HG03565 (cell line): ENCODE results near the gene AGPAT3.

ENCODE experiments used
- ATAC-seq: cut with Tn5 transposase; IDR thresholded peaks from one replicate; pipeline ENCODE4 v1.9.1; 2021; ENCODE audit warnings: mild to moderate bottlenecking, moderate library complexity; ENCODE audit not compliant: unreplicated experiment

AGPAT3 gene

DNA sequence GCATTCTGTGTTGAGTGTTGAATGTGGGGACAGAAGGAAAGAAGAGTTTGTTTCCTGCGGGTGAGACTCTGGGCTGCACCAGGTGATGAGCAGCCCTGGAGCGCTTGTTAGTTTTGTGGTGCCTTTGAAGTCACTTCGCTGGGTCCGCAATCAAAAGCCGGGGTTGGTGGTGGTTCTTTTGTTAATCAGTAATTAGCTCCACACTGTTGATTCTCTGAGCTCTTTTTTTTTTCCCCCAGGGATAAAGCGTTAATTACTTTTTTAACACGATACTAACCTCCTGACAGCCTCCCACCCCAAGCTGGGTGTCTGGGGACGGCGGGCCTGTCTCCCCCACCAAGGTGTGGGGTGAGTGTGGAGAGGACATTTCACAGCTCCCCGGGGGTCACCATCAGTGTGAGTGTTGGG, 56.6 kb downstream of the AGPAT3 start:
- no peak for ATAC-seq

GRCh38 chr21:43921979-43922945, 57.2 kb downstream of the AGPAT3 start:
- no peak for ATAC-seq

GRCh38 chr21:43922949-43923348, 57.9 kb downstream of the AGPAT3 start:
- no peak for ATAC-seq

DNA sequence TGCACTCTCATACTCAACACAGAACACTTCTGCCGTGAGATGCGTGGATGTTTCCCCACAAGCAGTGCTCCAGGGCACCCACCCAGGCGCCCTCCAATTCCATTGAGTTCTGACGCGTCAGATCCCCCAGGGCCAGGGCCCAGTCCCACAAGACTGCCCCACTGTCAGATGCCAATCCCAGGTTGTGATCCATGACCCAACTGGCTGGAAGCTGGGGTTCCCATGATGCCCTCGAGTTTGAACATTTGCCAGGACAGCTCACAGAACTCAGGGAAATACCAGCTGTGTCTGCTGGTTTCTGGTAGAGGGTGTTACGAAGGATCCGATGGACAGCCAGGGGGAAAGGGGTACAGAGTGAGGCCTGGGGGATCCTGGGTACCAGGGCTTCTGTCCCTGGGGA, 58.4 kb downstream of the AGPAT3 start:
- no peak for ATAC-seq

DNA sequence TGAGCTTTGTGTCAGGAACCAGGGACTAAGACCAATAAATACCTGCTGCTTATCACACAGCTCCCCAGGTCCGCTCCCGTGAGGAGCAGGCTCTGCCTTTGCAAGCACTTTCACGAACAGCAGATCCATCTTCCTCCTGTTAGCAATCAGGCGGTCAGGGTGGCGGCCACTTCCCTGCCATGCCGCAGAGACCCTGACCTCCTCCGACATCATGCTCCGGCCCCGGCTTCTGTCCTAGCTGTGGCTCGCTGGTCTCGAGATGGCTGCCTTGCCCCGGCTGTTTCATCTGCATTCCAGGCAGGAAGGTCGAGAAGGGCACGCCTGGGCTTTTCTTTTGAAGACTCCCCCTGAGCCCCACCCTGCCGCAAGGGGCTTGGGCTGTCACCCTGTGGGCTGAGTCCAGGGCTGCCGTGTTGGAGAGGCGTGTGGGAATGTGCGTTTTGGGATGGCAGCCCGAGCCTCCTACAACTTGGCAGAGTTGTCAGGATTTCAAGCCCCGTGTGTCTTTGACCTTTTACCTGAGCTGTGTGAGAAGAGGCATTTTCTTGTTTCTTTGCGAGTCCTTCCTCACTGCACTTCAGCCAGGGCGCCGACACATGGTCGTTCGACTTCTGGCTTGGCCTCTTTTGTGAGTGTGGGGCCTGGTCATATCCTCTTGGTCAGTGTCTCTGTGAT, 59.5 kb downstream of the AGPAT3 start:
- no peak for ATAC-seq

- no peak for ATAC-seq
These were observed 60.1 kb downstream of the AGPAT3 start for GRCh38 chr21:43925096-43925481.

GRCh38 chr21:43925609-43926008, 60.6 kb downstream of the AGPAT3 start:
- no peak for ATAC-seq

DNA sequence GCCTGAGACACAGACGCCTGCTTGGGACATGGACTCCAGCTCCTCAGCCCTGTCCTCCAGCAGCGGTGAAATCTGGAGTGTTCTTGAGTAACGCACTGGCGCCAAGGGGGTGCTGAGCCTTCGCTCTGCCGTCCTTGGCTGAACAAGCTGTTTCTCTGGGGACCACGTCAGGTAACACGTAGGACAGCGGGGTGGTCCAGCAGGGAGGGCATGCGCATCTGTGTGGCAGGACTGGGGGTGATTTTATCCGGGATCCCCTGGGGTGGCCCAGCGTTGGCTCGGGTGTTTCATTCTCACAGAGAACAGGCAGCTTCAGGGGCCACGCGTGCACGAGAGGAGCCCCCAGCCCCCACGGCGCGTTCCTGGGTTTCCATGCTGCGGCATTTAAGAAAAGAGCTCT, 61.2 kb downstream of the AGPAT3 start:
- no peak for ATAC-seq

DNA sequence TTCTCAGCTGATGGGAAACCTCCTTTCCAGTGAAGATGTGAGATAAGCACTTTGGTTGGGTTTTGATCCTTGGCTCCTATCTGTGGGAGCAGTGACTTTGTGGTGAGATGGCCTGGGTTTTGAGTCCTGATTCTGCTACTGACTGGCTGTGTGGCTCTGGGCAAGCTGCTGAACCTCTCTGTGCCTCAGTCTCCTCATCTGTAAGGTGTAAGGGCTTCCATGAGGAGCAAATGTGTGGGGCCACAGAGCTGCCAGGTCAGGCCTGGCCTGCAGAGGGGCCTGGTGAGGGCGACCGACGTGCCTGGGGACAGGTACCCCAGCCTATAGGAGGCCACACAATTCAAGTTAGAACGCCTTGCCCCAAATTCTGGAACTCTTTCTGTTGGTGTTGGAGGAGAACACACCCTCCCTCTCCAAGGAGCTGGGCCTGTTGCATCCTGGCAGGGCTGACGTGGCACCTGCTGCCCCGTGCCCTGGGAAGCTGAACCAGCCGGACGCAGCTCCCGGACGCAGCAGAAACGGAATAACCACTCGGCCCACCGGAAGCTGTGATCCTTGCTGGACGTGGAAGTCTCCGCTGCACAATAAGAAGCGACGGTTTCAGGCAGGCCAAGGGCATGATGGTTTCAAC, 62.7 kb downstream of the AGPAT3 start:
- no peak for ATAC-seq

GRCh38 chr21:43928222-43929125, 63.5 kb downstream of the AGPAT3 start:
- ATAC-seq = no peak

- ATAC-seq = no peak
These were observed 64.4 kb downstream of the AGPAT3 start for GRCh38 chr21:43929217-43929971.

GRCh38 chr21:43930074-43930847, 65.2 kb downstream of the AGPAT3 start:
- ATAC-seq = no peak

GRCh38 chr21:43930848-43931375, 65.9 kb downstream of the AGPAT3 start:
- no peak for ATAC-seq

- no peak for ATAC-seq
These were observed 66.5 kb downstream of the AGPAT3 start for GRCh38 chr21:43931489-43931888.

DNA sequence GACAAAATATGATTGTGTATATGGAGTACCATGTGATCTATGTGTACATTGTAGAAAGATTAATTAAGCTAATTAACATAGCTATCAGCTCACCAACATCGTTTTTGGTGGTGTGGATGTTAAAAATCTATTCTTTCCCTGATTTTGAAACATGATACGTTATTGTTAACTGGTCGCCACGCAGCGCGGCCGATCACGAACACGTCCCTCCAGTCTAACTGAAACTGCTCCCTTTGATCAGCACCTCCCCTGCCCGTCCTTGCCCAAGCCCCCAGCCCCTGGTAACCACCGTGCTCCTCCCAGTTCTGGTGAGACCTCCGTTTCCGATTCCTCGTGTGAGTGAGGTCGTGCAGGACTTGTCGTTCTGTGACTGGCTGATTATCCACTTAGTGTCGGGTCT, 67.0 kb downstream of the AGPAT3 start:
- no peak for ATAC-seq

- no peak for ATAC-seq
These were observed 68.2 kb downstream of the AGPAT3 start for GRCh38 chr21:43933199-43933598.

GRCh38 chr21:43933680-43934079, 68.7 kb downstream of the AGPAT3 start:
- no peak for ATAC-seq

GRCh38 chr21:43934116-43934515, 69.1 kb downstream of the AGPAT3 start:
- ATAC-seq = no peak
